ENCODE data around the gene SEMA3B. TPM values are rescaled to one million over a fixed set of nuclear protein-coding genes. Genes with fewer than 3 reads are reported as not detected.
A peak's percentile ranks its signal among the peaks of the same experiment; 100 is the strongest.

The SEMA3B gene
- total RNA-seq, 2 donors from 2014 or later = 71.1 to 116 TPM

GRCh38 chr3:50246517-50246954, 22.4 kb upstream of the SEMA3B start:
- DNase-seq = peak in 1 of 4 donors; percentile 52
- Histone ChIP-seq H3K4me3 (no peak overlapping the region), H3K9me3 (no peaks in the 10 kb centered on the region), H3K27ac (peak overlapping the region in 3 of 4 donors; percentile 74 to 81 (median 80)), H3K27me3 (no peaks in the 10 kb centered on the region), H3K36me3 (replicated peaks in 1 of 2; ENCODE audit: insufficient read depth in 1 of 2, low read depth in 2 of 2) (no peaks in the 10 kb centered on the region), H3K4me1 (peaks cover 49% of the 10 kb centered on the region)
- WGBS, 2 donors = 30 to 43% methylated on average over 6 to 10 of the region's 10 CpGs
- no peak for ATAC-seq
- TF ChIP-seq POLR2A (IDR thresholded peaks at IDR 0.05) = no peak
- peak in 1 of 7 experiments; percentile 3 for TF ChIP-seq CTCF (IDR thresholded peaks at IDR 0.05)
- intact Hi-C loops (cut with DNase I) = no loop called here

- Histone ChIP-seq H3K36me3 (replicated peaks in 1 of 2; ENCODE audit: insufficient read depth in 1 of 2, low read depth in 2 of 2) (peaks cover 0 to 2% of the 10 kb centered on the region in 2 donors), H3K9me3 (no peaks in the 10 kb centered on the region), H3K4me1 (peaks cover 36% of the 10 kb centered on the region), H3K27me3 (no peaks in the 10 kb centered on the region), H3K4me3 (no peak overlapping the region), H3K27ac (peak overlapping the region in 3 of 4 donors; percentile 24 to 29 (median 27))
- WGBS, 2 donors = 29 to 36% methylated on average over 3 of the region's 3 CpGs
- ATAC-seq (no peak), DNase-seq (no peak)
- intact Hi-C loops (cut with DNase I) = no loop called here
- no peak for TF ChIP-seq CTCF (IDR thresholded peaks at IDR 0.05)
Measured at GRCh38 chr3:50248387-50248786, 20.6 kb upstream of the SEMA3B start.

GRCh38 chr3:50249457-50249856, 19.5 kb upstream of the SEMA3B start:
- no peak for ATAC-seq
- H3K27me3 ChIP-seq = no peaks in the 10 kb centered on the region
- 87 to 90% methylated on average over 2 to 5 of the region's 5 CpGs for whole genome bisulfite sequencing, 2 donors
- H3K4me1 ChIP-seq = peaks cover 36% of the 10 kb centered on the region
- TF ChIP-seq CTCF (IDR thresholded peaks at IDR 0.05) (no peak), POLR2A (IDR thresholded peaks at IDR 0.05) (no peak)
- peaks cover 0 to 2% of the 10 kb centered on the region in 2 donors for H3K36me3 ChIP-seq (replicated peaks in 1 of 2; ENCODE audit: insufficient read depth in 1 of 2, low read depth in 2 of 2)
- H3K27ac ChIP-seq = peak overlapping the region in 2 of 4 donors; percentile 24 to 27
- no peaks in the 10 kb centered on the region for H3K9me3 ChIP-seq
- no peak for DNase-seq
- intact Hi-C loops (cut with DNase I) = no loop called here
- no peak overlapping the region for H3K4me3 ChIP-seq

- Histone ChIP-seq H3K36me3 (replicated peaks in 1 of 2; ENCODE audit: insufficient read depth in 1 of 2, low read depth in 2 of 2) (peaks cover 0 to 2% of the 10 kb centered on the region in 2 donors), H3K4me3 (no peak overlapping the region), H3K27me3 (no peaks in the 10 kb centered on the region), H3K4me1 (peaks cover 31% of the 10 kb centered on the region), H3K9me3 (no peaks in the 10 kb centered on the region), H3K27ac (no peak overlapping the region)
- TF ChIP-seq CTCF (IDR thresholded peaks at IDR 0.05) (no peak), POLR2A (IDR thresholded peaks at IDR 0.05) (no peak)
- 94 to 95% methylated on average over 4 of the region's 4 CpGs for WGBS, 2 donors
- DNase-seq (no peak), ATAC-seq (no peak)
- intact Hi-C loops (cut with DNase I) = no loop called here
Measured at GRCh38 chr3:50250514-50250913, 18.4 kb upstream of the SEMA3B start.

- 82 to 83% methylated on average over 8 of the region's 8 CpGs for WGBS, 2 donors
- Histone ChIP-seq H3K27ac (no peak overlapping the region), H3K4me1 (peaks cover 24% of the 10 kb centered on the region), H3K27me3 (no peaks in the 10 kb centered on the region), H3K9me3 (no peaks in the 10 kb centered on the region), H3K36me3 (replicated peaks in 1 of 2; ENCODE audit: insufficient read depth in 1 of 2, low read depth in 2 of 2) (peaks cover 0 to 4% of the 10 kb centered on the region in 2 donors), H3K4me3 (no peak overlapping the region)
- no peak for TF ChIP-seq POLR2A (IDR thresholded peaks at IDR 0.05)
- no peak for TF ChIP-seq CTCF (IDR thresholded peaks at IDR 0.05)
- DNase-seq (no peak), ATAC-seq (no peak)
- intact Hi-C loops (cut with DNase I) = no loop called here
Measured at GRCh38 chr3:50251220-50251619, 17.7 kb upstream of the SEMA3B start.
